Uterus (tissue), 4 donors: ENCODE results near the gene RAB40C. TPM values are rescaled to one million over a fixed set of nuclear protein-coding genes. Genes with fewer than 3 reads are reported as not detected.

Experiments
- DNase-seq, 2 donors: peaks; one replicate each; pipeline ENCODE4 v3.0.0-alpha.2; 2019 to 2020
- H3K27ac ChIP-seq, 2 donors: fragments of 200-600 bp; sonication (generic); 1 replicate in 1 of 2; 2 replicates in 1 of 2; pipeline ENCODE4 v1.5.1; 2016 to 2018
- H3K27me3 ChIP-seq, 2 donors: fragments of 200-600 bp; sonication (generic); one replicate each; pipeline ENCODE4 v1.5.1; 2018 to 2019; ENCODE audit warnings: control low read depth in 1 of 2
- H3K36me3 ChIP-seq, 2 donors: fragments of 200-600 bp; sonication (generic); one replicate each; pipeline ENCODE4 v1.5.1; 2019; ENCODE audit warnings: control low read depth in 1 of 2
- H3K4me1 ChIP-seq, 2 donors: fragments of 200-600 bp; sonication (generic); one replicate each; pipeline ENCODE4 v1.5.1; 2018 to 2019; ENCODE audit warnings: control low read depth in 1 of 2
- H3K4me3 ChIP-seq, 2 donors: fragments of 200-600 bp; sonication (generic); 1 replicate in 1 of 2; 2 replicates in 1 of 2; pipeline ENCODE4 v1.5.1; 2018 to 2019; ENCODE audit warnings: mild to moderate bottlenecking in 1 of 2
- H3K9me3 ChIP-seq, 2 donors: fragments of 200-600 bp; sonication (generic); one replicate each; pipeline ENCODE4 v1.5.1; 2019; ENCODE audit warnings: control low read depth in 1 of 2
- POLR2A ChIP-seq, 2 donors: fragments of 450-650 bp; IDR thresholded peaks; one replicate each; pipeline ENCODE4 v1.6.1; 2016; ENCODE audit warnings: antibody characterized with exemption in 2 of 2, mild to moderate bottlenecking in 1 of 2, moderate library complexity in 1 of 2
- intact Hi-C: fragments of 100-400 bp; cut with DNase I; formaldehyde crosslinking; loops from one replicate; pipeline ENCODE4 v1.15.1; 2023; ENCODE audit warnings: low total_unique reads
- total RNA-seq, 4 donors: library from RNA; depleted of rRNA in 3 of 4; stranded (reverse); fragments of >200 nt in 3 of 4; gene quantifications; one replicate each; pipeline versions ENCODE4 v1.1.0 to v1.2.4, GENCODE V29; 2014 to 2023
- TF ChIP-seq, protein P1 (sequence below), 4 experiments: fragments of 200-600 bp in 2 of 4; fragments of 450-650 bp in 2 of 4; sonication (generic) in 2 of 4; IDR thresholded peaks; one replicate each; pipeline ENCODE4 v1.5.1; 2016 to 2019; ENCODE audit warnings: antibody characterized with exemption in 4 of 4, mild to moderate bottlenecking in 2 of 4, moderate library complexity in 1 of 4
- donor health status: DM: yes; HTN: yes; CAD: no.

The RAB40C gene
- total RNA-seq, 4 donors from 2014 or later: 0.59 to 25.4 (median 14.3) TPM

DNA sequence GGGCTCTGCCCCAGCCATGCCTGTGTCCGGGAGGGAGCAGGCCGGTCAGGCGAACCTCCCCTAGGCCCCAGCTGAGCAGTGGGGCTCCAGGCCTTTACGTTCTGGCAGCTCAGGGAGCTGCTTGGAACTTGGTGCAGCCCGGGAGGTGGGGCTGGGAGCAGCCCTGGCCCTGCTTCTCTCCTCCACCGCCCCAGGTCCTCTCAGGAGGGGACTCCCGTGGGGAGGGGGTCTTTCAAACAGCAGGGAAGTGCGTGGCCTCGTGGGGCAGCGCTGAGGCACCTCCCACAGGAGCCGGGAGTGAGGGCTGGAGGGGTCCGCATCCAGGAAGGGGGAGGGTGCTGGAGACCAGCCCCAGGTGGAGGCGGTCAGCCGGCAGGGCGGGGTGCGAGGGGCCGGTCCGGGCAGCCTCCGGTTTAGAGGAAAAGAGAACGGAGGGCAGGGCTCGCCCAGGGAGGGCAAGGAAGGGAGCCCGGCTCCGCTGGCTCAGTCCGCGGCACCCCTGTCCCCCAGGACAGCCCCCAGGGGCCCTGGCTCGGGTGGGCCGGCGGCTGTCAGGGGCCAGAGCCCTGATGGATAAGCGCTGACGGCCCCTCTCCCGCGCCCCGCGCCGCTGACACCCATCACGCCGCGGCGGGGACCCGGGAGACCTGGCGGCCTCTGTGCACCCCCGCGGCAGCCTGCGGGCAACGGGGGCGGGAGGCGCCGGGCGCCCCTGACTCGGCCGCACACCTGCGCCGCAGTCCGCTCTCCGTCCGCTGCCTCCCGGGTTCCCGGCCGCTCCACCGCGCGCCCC, 30.3 kb upstream of the RAB40C start:
- peaks cover 0 to 11% of the 10 kb centered on the region in 2 donors for H3K27me3 ChIP-seq
- H3K4me3 ChIP-seq: no peak overlapping the region
- no peak for TF ChIP-seq POLR2A (IDR thresholded peaks at IDR 0.05)
- peaks cover 0 to 12% of the 10 kb centered on the region in 2 donors for H3K4me1 ChIP-seq
- H3K36me3 ChIP-seq: no peaks in the 10 kb centered on the region
- DNase-seq: no peak
- intact Hi-C loops: no loop called here
- no peaks in the 10 kb centered on the region for H3K9me3 ChIP-seq
- H3K27ac ChIP-seq: no peak overlapping the region

DNA sequence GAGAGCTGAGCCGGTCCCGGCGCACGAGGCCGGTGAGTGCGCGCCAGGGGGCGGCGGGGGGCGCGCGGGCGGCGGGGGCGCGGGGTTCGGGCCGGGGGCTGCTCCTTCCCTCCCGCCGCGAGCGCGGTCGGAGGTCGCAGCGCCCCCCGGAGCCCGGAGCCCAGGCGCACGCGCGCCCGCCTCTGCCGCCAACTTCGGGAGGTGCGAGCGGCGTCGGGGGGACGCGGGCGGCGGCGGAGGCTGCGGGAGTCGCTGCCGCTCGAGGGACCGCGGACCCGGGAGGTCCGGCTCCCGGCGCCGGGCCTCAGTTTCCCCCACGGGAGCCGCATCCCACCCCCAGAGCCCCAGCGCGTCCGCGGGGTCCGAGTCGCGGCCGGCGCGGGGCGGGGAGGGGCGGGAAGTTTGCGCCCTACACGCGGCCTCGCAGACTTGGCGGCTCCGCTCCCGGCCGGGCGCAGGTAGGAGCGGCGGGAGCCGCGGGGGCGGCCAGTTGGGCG, 29.6 kb upstream of the RAB40C start, which contains the start of gene PRR35:
Gene PRR35, plus strand, starts transcription at position 191 of the 497 bp plus-strand sequence. CDS start 2,901 bp downstream, outside the sequence.
- TF ChIP-seq, protein P1, sequence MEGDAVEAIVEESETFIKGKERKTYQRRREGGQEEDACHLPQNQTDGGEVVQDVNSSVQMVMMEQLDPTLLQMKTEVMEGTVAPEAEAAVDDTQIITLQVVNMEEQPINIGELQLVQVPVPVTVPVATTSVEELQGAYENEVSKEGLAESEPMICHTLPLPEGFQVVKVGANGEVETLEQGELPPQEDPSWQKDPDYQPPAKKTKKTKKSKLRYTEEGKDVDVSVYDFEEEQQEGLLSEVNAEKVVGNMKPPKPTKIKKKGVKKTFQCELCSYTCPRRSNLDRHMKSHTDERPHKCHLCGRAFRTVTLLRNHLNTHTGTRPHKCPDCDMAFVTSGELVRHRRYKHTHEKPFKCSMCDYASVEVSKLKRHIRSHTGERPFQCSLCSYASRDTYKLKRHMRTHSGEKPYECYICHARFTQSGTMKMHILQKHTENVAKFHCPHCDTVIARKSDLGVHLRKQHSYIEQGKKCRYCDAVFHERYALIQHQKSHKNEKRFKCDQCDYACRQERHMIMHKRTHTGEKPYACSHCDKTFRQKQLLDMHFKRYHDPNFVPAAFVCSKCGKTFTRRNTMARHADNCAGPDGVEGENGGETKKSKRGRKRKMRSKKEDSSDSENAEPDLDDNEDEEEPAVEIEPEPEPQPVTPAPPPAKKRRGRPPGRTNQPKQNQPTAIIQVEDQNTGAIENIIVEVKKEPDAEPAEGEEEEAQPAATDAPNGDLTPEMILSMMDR (IDR thresholded peaks at IDR 0.05): no peak
- TF ChIP-seq POLR2A (IDR thresholded peaks at IDR 0.05): no peak
- H3K36me3 ChIP-seq: no peaks in the 10 kb centered on the region
- DNase-seq: no peak
- H3K4me1 ChIP-seq: peaks cover 0 to 12% of the 10 kb centered on the region in 2 donors
- peaks cover 0 to 11% of the 10 kb centered on the region in 2 donors for H3K27me3 ChIP-seq
- no peak within 1 kb of the TSS for H3K4me3 ChIP-seq
- H3K9me3 ChIP-seq: no peaks in the 10 kb centered on the region
- intact Hi-C loops: no loop called here
- no peak within 1 kb of the TSS for H3K27ac ChIP-seq

DNA sequence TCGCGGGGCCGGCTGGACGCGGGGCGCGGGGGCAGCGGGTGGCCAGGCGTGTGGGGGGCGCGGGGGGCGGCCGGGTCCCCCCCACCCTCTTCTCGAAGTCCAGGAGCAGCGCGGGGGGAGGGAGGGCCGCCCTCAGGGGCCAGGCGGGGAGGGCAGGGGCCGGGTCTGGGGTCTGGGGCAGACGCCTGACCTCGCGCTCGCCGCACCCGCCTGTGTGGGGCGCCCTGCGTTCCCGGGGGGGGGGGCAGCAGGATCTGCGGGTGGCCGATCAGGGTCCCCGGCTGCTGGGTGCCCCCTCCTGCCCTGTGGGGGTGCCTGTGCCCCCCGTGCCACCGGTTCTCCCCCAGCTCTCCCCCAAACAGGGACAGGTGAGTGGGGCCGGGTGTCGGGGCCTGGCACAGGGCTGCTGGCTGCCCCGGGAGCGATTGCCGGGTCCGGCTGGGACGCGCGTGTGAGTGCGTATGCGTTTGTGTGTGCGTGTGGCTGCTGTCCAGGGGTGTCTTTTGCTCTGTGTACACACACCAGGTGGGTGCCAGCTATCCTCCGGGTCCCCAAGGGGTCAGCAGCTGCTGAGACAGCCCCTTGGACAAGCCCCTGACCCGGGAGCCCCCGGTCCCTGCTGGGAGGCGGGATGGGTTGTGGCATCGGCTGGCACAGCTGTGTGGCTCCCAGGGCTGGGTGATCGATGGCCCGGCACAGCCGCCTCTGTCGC, 29.0 kb upstream of the RAB40C start:
- no peak for TF ChIP-seq POLR2A (IDR thresholded peaks at IDR 0.05)
- TF ChIP-seq, protein P1 (IDR thresholded peaks at IDR 0.05): no peak
- Histone ChIP-seq H3K9me3 (no peaks in the 10 kb centered on the region), H3K27me3 (peaks cover 0 to 11% of the 10 kb centered on the region in 2 donors), H3K4me3 (no peak overlapping the region), H3K4me1 (peaks cover 6 to 14% of the 10 kb centered on the region in 2 donors), H3K27ac (no peak overlapping the region), H3K36me3 (no peaks in the 10 kb centered on the region)
- intact Hi-C loops: no loop called here
- DNase-seq: no peak

DNA sequence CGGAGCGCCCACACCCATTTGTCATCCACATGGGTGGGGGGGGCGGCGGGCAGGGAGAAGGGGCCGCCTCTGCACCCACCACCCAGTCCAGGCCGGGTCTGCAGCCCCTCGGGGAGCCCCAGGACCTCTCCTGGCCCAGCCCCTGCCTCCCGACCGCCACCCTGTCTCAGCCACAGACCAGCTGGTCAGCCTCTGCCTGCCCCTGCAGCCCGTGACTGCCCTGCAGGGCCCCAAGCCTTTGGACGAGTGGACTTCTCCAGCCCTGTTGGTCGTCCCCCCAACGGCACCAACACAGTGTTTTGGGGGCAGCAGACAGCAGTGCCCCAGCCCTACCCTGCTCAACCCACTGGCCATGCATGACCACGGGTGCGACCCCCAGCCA, 28.5 kb upstream of the RAB40C start:
- DNase-seq: no peak
- Histone ChIP-seq H3K9me3 (no peaks in the 10 kb centered on the region), H3K36me3 (no peaks in the 10 kb centered on the region), H3K4me3 (no peak overlapping the region), H3K27me3 (peaks cover 0 to 11% of the 10 kb centered on the region in 2 donors), H3K27ac (no peak overlapping the region), H3K4me1 (peaks cover 8 to 20% of the 10 kb centered on the region in 2 donors)
- TF ChIP-seq, protein P1 (IDR thresholded peaks at IDR 0.05): no peak
- no peak for TF ChIP-seq POLR2A (IDR thresholded peaks at IDR 0.05)
- intact Hi-C loops: no loop called here

DNA sequence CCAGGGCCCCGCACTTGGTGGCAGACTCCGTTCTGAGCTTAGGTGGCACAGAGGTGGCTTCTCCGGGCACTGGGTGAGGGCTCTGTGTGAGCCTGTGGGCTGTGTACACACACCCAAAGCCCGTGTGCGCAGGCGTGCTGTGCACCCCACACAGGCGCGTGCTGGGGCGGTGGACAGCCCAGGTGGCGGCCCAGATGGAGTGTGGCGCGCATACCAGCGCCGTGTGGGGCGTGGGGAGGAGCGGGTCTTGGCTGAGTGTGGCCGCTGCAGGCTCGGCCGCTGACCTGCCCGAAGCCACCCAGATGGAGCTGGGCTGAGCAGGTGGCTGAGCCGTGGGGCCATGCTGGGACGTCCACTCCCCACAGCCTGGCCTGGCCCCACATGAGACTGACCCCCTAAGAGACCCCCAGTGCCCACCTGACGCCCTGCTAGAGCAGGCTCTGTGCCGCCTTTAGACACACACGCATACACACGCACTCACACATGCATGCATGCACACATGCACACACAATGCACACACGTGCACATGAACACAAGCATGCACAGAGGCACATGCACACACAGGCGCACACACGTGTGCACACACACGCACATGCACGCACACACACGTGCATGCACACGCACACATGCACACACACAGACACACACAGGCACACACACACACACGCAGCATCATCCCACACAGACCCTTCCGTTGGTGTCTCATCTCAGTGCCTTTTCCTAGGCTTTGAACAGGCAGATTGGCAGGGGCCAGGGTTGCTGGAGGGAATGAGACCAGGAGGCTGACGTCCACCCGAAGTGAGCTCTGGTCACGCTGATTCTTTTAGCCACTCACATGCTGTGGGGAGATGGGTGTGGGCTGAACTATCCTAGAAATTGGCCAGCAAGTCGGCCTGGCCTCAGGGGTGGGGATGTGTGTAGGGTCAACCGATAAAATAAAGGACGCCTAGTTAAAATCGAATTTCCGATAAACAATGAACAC, 27.6 kb upstream of the RAB40C start:
- Histone ChIP-seq H3K36me3 (no peaks in the 10 kb centered on the region), H3K9me3 (no peaks in the 10 kb centered on the region), H3K4me1 (peaks cover 15 to 25% of the 10 kb centered on the region in 2 donors), H3K27ac (no peak overlapping the region), H3K4me3 (no peak overlapping the region), H3K27me3 (peaks cover 0 to 11% of the 10 kb centered on the region in 2 donors)
- TF ChIP-seq POLR2A (IDR thresholded peaks at IDR 0.05): no peak
- TF ChIP-seq, protein P1 (IDR thresholded peaks at IDR 0.05): no peak
- intact Hi-C loops: no loop called here
- DNase-seq: no peak
